ENCODE results near the gene SLC17A8. TPM values are rescaled to one million over a fixed set of nuclear protein-coding genes. Genes with fewer than 3 reads are reported as not detected.
A peak's percentile ranks its signal among the peaks of the same experiment; 100 is the strongest.
"Not testable (repeated sequence)": the region's sequence is repeated elsewhere in the genome, so short reads cannot be mapped to it uniquely, and the experiment has no call there.

The SLC17A8 gene
- total RNA-seq, 1 donor from 2014 or later, result not detected

DNA sequence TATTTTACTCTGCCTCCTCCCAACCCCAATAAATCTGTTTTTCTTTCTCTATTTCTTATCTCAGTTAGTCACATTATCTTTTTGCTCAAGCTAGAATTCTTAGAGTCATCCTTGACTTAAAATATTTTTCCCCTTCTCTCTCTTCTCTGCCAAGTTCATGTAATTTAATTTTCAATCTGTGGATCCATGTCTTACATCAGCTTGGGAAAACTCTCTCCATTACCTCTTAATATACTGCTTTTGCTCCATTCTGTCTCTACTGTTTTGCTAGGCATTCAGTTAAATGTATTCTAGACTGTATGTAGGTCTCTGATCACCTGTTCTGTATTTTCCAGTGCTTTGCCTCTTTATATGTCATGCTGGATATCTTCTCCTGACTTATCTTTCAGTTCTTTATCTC is 65.8 kb downstream of the SLC17A8 start:
- no peak for DNase-seq (ENCODE audit: low read depth in 2 of 2)

DNA sequence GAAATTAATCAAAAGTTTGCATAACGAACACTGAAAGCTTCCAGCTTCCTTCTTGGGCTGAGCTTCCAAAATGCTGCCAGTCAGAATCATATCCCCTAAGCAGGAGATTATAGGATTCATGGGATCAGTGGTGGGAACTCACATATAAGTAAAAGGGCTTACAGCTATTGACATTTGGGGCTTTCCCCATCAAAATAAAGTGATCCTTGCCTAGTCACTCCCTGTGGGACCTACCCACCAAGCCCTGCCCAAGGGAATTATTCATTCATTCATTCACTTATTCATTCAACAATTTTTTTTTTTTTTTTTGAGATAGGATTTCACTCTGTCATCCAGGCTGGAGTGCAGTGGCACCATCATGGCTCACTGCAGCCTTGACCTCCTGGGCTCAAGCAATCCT is 69.3 kb downstream of the SLC17A8 start:
- DNase-seq (ENCODE audit: low read depth in 2 of 2), result no peak

DNA sequence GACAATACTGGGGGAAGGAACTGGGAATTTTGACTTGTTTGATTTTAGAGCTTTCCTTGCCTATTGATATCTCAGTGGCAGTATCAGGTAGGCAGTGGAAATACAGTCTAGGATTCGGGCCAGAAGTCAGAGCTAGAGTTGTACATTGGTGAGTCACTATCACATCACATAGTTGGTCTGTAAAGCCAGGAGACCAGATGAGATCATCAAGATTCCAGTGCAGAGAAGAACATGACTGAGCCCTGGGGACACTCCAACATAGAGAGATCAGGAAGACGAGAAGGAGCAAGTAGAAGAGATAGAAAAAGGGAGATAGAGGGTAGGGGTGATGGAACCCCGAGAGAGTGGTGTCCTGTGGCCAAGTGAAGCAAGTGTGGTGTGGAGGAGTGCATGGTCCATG is 70.2 kb downstream of the SLC17A8 start:
- peak in 1 of 2 donors; percentile 48 for DNase-seq (ENCODE audit: low read depth in 2 of 2)

DNA sequence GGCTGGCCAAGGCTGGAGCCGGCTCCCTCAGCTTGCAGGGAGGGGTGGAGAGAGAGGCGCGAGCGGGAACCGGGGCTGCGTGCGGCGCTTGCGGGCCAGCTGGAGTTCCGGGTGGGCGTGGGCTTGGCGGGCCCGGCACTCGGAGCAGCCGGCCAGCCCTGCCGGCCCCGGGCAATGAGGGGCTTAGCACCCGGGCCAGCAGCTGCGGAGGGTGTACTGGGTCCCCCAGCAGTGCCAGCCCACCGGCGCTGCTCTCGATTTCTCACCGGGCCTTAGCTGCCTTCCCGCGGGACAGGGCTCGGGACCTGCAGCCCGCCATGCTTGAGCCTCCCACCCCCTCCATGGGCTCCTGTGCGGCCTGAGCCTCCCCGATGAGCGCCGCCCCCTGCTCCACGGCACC is 73.4 kb downstream of the SLC17A8 start:
- not testable (repeated sequence) for DNase-seq (ENCODE audit: low read depth in 2 of 2)

DNA sequence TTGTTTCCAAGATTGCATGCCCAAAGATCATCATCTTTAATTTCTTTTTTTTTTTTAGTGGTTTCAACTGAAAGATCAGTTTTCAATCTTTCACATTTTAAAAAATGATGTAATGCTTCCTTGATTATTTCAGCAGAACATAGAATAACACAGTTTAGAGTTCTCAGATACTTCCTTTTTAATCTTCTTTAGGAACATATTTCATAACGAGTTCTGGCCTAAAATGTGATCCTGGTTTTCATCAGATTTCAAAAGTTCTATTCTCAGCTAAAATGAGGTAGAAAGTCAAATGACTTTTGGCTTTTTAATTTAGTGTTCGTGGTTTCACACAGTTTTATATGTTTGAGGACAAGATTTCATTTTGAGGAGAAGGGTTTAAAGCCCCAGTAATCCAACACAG is 76.8 kb downstream of the SLC17A8 start:
- no peak for DNase-seq (ENCODE audit: low read depth in 2 of 2)

DNA sequence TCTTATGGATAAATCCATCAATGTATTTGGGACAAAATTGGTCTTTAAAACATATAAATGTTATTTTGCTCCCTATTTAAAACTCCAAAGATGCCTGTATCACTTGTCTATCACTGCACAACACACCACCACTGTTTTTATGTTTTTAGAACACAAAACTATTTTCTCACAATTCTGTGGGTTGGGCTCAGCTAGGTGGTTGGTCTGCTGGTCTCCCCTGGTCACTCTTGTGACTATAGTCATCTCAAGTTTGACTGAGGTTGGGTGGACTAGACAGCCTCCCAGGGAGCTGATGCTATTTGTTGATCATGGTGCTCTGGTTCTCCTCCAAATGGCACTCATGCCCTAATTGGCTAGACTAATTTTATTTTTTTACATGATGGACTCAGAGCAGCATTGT is 77.3 kb downstream of the SLC17A8 start:
- no peak for DNase-seq (ENCODE audit: low read depth in 2 of 2)

DNA sequence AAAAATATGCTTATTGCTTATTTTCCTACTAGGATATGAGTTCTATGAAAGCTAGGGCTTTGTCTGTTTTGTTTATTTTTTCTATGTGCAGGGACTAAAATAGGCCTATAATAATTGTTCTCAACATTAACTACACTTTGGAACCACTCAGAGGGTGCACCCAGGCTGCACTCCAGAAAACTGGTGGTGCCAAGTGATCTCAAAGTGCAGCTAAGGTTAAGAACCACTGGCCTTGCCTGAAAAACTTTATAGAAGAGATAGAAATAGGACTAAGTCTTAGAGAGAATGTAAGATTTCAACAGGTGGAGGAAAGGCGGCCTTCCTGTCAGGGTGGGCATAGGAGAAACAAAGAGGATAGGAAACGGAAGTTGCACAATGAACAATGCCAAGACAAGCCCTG is 79.1 kb downstream of the SLC17A8 start:
- no peak for DNase-seq (ENCODE audit: low read depth in 2 of 2)

DNA sequence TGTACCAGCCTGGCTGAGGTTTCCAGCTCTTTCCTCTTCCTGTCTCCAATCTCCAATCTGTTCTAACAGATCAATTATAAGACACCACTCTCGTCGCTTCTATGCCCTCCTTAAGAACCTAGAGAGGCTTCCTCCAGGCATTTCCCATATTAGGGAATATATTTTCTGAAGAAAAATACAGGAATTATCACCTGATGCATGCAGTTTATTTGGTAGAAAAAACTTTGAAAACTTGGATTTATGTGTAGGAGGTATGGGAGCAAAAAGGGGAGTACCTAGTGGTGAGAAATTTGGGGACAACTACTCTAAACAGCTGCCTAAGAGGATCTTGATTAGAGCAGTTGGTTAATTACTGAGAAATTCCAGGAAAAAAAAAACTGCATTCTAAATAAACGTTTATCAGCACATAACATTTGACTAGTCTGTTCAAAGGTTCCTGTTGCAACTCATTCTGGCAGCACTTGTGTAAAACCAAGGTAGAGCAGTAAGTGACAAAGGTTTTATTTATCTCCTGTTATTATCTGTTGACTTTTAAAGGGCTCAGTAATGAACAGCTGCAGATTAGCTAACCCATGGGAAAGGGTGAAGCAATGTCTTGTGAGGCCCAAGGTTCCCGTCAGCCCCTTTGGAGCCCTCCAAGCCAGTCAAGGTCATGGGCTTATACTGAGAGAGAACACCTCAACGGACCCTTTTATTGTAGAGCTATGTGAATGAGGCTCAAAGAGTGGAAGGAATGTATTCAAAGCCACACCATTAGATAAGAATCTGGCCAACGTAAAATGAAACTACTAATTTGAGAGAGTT is 80.4 kb downstream of the SLC17A8 start:
- DNase-seq (ENCODE audit: low read depth in 2 of 2), result no peak

DNA sequence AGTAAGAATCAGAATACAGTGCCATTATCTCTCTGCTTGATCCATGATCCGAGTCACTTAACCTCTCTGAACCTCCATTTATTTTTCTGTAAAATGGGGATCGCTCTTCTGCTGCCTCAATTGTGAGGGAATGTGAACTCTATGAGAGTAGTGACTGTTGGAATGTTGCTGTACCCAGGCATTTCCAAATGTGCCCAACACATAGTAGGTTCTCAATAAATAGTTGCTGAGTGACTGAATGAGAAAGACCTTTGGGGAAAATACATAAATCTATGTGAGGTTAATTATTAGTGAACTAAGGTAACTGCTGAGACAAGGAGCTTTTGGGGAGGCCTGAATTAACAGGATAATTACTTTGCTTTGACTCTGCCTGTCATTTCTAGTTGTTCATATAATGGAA is 82.9 kb downstream of the SLC17A8 start:
- DNase-seq (ENCODE audit: low read depth in 2 of 2), result no peak

DNA sequence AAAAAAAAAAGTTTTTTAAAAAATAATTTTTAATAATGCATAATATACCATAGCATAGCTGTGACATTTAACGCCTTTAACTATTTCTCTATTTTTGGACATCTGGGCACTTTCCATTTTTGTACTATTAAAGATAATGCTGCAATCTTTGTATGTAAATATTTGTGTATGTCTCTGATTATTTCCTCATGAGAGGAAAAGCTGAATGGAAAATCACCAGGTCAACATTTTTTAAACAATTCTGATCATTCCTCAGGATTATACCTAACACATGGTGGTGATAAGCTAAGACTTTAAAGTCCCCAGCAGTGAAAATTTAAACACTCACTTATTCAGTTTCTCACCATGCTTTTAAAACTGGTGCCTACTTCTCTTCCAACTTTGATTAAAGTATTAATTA is 85.5 kb downstream of the SLC17A8 start:
- no peak for DNase-seq (ENCODE audit: low read depth in 2 of 2)

DNA sequence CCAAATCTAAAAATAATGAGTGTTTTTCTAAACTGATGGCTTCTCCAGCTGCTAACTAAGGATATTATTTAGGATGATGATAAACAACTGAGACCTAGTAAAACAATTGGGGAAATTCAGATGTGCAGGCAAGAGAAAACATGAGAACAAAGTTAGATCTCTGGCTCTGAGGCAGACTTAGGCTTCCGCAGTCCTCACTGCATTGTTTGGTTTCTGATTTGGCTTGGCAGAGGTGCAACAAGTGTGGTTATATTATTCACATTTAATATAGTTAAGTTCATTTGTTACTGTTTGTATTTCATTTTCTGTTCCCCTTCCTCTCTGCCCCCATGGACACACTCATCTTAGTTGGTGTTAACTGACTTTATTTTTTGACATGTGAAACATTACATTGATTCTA is 86.6 kb downstream of the SLC17A8 start:
- DNase-seq (ENCODE audit: low read depth in 2 of 2), result no peak

DNA sequence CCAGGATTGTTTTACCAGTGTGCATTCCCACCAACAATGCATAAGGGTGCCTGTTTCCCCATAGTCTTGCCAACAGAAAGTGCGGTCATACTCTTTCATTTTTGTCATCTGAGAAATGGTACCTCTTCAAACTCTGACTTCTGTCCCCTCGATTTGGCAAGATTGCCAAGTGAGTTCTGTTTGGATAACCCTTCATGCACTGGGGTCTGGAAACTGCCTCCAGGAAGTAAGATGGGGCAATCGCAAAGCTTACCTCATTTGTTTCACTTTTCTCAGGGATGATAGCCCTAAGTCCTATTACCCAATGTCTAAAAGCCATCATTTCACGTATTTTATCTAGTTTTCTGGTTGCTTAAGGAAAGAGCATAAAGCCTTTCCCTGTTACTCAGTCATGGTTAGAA is 88.2 kb downstream of the SLC17A8 start:
- no peak for DNase-seq (ENCODE audit: low read depth in 2 of 2)

DNA sequence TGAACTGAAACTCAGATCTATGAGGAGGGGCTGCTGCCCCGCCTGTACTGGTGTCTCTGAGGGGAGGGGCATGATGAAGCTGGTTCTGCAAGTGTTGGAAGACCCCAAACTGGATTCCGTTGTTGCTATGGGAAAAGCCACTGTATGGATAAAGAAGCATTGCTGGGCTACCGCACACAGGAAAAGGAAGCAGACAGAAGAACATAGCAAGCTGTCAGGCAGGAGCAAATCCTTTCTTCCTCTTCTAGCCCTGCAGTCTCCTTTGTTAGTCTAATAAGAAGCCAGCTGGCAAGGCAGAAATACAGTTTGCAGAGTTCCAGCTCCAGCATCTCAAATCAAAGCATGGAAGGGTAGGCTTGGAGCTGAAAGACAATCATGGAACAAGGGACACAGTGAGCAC is 90.5 kb downstream of the SLC17A8 start:
- no peak for DNase-seq (ENCODE audit: low read depth in 2 of 2)

DNA sequence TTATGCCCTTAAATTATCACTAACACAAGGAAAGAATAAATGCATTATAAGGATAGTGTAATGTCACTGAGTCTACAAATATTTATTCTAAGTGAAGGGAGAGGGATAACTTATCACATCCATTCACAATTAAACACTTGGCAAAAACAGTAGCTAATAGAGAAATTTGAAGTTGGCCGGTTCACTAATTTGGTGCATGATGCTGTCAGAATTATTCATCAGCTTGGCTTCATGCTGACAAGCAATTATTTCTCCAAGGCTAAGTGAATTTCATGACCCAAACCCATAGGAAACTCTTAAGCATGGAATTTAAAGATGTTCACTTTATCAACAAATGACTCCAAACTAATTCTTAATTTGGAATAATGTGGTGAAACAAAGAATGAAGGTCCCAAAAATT is 91.8 kb downstream of the SLC17A8 start:
- no peak for DNase-seq (ENCODE audit: low read depth in 2 of 2)

DNA sequence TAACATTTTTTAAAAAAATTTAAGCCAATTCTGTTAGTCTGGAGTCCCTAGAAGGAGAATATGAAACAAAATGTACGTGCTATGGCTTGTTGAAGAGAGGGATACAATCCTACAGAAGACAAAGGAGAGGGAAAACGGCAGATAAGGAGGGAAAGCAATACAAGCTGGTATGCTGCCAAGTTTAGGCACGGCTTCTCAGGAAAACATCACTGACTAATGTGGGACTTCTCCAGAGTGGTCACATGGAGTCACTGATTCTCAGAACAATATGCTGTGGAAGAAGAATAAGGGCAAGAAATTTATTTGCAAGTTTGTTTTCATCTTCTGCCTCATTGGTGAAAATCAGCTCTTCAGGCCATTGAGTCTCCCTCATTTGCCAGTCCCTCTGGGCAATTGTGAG is 93.9 kb downstream of the SLC17A8 start:
- peak in 1 of 2 donors; percentile 14 for DNase-seq (ENCODE audit: low read depth in 2 of 2)

DNA sequence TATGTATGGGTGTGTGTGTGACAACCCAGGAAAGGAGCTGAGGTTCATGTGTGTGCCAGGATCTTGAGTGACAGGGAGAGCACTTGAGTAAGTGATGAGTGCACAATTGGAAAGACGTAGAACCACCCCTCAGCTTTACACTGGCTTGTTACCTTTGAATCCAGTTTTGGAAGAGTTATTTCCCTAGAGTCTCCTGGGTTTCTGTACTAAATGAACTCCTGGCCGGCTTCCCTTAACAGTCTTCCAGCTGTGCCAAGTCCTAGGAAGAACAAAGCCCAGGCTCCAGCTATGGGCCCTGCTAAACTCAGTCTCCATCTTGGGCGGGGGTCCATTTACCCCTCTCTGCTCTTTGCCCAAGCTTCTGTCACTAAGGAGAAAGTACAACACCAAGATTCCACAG is 97.1 kb downstream of the SLC17A8 start:
- no peak for DNase-seq (ENCODE audit: low read depth in 2 of 2)

DNA sequence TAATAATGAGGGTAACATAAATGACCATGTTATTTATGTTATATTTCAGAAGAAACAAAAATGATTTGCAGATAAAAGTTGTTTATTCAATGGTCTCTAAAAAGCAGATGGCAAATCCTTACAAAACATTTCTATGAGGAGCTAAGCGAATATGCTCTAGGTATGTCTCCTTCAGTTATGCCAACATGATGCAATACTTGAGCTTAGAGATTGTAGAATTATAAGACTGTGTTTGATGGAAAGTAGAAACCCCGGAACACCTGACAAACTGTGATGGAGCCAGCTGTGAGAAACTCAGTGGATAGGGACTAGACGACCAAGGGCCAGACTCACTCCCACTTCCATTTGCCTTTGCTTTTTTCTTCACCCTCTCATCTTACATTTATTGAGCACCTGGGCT is 99.0 kb downstream of the SLC17A8 start:
- DNase-seq (ENCODE audit: low read depth in 2 of 2), result no peak

DNA sequence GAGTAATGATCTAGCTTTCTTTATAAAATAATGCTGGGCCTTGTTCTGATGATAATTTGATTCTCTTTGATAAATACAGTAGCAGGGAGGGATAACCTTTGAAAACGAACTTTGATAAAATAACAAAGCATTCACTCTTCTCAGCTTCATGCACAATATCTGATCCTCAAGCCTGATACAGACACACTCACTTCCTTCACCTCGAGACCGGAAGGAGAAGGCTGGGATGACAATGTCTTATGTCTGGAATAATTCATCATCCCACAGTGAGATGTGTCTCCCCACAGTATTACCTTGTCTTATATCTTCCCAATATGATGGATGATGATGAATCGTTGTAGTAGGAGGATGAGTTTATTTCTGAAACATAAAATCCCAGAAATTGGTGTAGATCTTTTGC is 101.3 kb downstream of the SLC17A8 start:
- no peak for DNase-seq (ENCODE audit: low read depth in 2 of 2)

DNA sequence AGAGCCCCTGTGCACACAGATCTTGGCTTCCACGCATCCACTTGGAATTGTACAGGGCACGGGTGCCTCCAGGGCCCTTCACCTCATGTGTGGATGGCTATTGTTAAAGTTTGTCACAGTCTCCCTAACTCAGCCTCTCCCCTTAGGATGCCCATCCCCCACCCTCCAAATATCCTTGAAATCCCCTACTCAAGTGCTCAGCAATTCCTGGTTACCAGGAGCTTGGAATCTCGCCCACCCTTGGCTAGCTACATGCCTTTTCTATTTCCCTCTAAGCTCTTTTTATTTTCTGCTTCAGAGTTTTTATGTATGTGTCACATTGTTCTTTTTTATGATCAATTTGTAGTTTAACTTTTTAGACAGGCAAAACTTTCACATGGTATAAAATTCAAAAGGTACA is 103.8 kb downstream of the SLC17A8 start:
- no peak for DNase-seq (ENCODE audit: low read depth in 2 of 2)

DNA sequence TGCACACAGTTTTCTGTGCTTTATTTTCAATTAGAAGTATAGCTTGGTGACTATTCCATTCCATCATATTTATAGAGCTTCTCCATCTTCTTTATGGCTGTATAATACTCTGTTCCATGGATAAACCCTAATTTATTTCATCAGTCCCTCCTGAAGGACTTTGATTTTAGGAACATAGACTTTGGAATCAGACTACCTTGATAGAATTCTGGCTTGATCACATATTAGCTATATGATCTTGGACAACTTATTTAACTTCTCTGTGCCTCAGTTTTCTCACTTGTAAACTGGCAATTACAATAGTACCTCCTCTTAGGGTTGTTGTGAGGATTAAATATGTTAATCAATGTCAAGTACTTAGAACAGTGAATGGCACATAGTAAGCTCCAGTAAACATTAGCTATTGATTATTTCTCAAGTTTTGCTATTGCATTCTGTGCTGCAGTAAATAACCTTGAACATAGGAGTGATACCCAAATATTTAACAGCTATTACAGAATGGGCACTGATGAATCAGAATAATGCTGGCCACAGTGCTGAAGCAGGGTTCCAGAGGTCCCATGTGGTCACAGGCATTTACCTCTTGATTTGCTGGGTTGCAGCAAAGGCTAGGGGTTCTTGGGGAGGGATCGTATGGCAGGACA is 104.6 kb downstream of the SLC17A8 start:
- no peak for DNase-seq (ENCODE audit: low read depth in 2 of 2)

DNA sequence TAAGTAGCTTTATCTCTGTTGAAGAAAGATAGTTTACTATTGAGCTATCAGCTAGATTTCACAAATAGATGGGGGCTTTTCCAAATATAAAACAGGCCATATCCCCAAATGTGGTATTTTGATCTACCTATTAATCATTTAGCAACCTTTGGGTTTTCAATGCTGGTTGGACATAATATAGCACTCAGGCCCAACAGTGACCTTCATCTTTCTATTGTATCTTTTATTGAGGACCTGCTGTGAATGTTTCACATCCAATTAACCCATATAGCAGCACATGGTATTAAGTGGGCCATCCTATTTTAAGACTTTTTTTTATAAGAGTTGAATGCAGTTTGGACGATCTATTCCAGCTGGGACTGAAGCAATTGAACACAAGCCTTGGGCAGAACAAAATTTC is 106.8 kb downstream of the SLC17A8 start:
- no peak for DNase-seq (ENCODE audit: low read depth in 2 of 2)

DNA sequence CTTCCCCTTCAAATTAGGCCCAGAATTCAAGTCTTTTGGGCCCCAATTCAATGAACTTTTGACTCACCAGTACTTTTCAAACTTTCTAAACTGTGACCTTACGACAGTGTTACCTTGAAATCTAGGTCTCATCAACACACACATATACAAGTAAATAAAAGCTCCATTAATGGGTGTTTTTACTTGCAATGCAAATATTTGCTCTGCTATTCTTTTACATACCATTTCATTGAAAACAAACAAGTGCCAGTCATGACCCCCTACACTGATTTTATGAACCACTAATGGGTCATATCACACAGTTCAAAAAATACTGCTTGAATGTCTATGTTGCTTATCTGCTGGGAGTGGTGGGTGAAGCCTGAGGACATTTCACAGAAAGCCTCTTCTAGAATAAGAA is 107.7 kb downstream of the SLC17A8 start:
- DNase-seq (ENCODE audit: low read depth in 2 of 2), result no peak

DNA sequence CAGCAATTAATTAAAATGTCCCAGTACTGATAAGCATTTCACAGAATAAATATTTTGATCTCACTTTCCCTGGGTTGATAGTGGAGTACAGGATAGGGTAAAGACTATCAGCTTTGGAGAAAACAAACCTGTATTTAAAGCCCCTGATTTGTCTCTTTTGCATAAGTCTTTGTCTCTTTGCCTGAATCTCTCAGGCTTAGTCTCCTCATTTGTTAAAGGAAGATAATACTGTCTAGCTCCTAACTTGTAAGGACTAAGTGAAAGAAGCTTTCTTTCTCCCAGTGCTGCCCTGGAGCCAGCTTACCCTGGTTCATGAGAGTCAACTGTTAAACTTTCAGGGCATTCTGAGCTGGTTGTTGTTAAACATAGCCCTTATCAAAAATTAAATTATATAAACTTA is 111.3 kb downstream of the SLC17A8 start:
- DNase-seq (ENCODE audit: low read depth in 2 of 2), result no peak

Data from lung microvascular endothelial cell (primary cell).